Purkinje cell (primary cell): Measurements from ENCODE around the gene PCDHA11. TPM values are rescaled to one million over a fixed set of nuclear protein-coding genes. Genes with fewer than 3 reads are reported as not detected.

Source experiments
- polyA plus RNA-seq: library from polyadenylated mRNA; unstranded; fragments of >200 nt; fragmentation: Nextera tagmentation; gene quantifications from 2 replicates; pipeline ENCODE4 v1.2.1, GENCODE V29; 2014

PCDHA11 gene, protein sequence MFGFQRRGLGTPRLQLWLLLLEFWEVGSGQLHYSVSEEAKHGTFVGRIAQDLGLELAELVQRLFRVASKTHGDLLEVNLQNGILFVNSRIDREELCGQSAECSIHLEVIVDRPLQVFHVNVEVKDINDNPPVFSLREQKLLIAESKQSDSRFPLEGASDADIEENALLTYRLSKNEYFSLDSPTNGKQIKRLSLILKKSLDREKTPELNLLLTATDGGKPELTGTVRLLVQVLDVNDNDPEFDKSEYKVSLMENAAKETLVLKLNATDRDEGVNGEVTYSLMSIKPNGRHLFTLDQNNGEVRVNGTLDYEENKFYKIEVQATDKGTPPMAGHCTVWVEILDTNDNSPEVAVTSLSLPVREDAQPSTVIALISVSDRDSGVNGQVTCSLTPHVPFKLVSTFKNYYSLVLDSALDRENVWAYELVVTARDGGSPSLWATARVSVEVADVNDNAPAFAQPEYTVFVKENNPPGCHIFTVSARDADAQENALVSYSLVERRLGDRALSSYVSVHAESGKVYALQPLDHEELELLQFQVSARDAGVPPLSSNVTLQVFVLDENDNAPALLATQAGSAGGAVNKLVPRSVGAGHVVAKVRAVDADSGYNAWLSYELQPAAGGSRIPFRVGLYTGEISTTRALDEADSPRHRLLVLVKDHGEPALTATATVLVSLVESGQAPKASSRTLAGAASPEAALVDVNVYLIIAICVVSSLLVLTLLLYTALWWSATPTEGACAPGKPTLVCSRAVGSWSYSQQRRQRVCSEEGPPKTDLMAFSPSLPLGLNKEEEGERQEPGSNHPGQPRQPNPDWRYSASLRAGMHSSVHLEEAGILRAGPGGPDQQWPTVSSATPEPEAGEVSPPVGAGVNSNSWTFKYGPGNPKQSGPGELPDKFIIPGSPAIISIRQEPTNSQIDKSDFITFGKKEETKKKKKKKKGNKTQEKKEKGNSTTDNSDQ
- 2.2 and 2.8 TPM in 2 replicates for polyA plus RNA-seq

DNA sequence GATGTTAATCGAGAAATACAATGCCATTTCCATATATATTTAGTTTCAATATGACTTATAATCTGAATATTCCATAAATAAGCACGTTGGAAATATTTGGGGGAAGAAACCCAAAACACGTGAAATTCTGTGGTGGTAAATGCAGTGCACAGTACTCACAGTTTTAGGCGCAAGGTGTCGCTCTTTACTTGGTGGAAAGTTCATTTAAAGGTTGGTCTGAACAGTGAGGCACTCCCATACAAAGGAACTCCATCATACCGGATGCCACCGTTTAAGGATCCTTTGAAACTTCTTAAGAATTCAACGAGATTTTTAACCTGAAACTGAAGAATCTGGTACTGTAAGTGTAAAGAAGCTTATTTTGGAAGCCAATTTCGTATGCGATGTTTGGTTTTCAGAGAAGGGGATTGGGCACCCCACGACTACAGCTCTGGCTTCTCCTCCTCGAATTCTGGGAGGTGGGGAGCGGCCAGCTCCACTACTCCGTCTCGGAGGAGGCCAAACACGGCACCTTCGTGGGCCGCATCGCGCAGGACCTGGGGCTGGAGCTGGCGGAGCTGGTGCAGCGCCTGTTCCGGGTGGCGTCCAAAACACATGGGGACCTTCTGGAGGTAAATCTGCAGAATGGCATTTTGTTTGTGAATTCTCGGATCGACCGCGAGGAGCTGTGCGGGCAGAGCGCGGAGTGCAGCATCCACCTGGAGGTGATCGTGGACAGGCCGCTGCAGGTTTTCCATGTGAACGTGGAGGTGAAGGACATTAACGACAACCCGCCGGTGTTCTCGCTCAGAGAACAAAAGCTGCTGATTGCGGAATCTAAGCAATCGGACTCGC lies at the start of gene PCDHA11:
TSS of gene PCDHA11 (plus strand) at position 237 of the 834 bp plus-strand sequence. CDS start at position 384, 147 bp downstream.

DNA sequence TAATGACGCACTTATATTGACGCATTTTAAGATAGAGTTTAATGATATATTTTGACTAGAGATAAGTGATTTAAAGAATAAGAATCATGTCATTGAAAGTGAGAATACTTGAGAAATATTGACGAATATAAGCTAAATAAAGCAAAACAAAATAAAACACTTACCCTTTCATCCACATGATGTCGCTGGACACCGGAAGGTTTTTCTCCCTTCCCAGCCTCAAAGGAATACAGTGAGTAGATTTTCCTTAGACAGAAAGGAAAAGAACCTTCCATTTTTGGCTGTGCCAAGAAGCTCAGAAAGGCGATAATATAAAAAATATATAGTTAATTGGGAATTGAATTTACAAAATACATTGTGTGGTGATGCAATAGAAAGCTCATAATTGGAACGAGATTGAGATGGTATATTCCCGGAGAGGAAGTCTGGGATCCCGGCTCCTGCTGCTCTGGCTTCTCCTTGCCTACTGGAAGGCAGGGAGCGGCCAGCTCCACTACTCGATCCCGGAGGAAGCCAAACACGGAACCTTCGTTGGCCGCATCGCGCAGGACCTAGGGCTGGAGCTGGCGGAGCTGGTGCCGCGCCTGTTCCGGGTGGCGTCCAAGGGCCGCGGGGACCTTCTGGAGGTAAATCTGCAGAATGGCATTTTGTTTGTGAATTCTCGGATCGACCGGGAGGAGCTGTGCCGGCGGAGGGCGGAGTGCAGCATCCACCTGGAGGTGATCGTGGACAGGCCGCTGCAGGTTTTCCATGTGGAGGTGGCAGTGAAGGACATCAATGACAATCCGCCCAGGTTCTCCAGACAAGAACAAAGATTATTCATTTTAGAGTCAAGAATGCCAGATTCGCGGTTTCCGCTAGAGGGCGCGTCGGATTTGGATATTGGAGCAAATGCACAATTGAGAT lies 47.1 kb upstream of the PCDHA11 start, which contains the start of gene PCDHA5:
TSS of gene PCDHA5 (plus strand) at position 239 of the 906 bp plus-strand sequence.

DNA sequence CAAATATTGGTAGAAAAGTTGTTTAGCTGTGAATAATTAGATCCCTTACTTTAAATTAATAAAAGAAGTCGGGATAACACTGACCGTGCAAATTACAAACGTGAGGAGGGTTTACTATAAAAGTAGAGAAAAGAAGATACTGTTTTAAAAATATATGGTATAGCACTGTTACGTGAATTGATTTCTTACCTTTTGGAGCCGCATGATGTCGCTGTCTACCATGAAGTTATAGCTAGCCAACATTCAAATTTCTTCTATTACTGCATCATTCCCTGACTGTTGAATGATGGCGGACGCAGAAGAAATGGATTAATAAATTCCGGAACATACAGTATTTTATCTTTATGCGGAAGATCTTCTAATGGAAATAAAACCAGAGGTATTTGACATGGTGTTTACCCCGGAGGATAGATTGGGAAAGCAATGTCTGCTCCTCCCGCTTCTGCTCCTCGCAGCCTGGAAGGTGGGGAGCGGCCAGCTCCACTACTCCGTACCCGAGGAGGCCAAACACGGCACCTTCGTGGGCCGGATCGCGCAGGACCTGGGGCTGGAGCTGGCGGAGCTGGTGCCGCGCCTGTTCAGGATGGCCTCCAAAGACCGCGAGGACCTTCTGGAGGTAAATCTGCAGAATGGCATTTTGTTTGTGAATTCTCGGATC lies 40.9 kb upstream of the PCDHA11 start, which contains the start of gene PCDHA6:
TSS of gene PCDHA6 (plus strand) at position 257 of the 658 bp plus-strand sequence. CDS start at position 389, 132 bp downstream.

GRCh38 chr5:140833993-140834392 lies 34.8 kb upstream of the PCDHA11 start, which contains the start of gene PCDHA7:
TSS of gene PCDHA7 (plus strand) at chr5:140834269. CDS start at chr5:140834384, 115 bp downstream.

GRCh38 chr5:140840978-140841962 lies 27.5 kb upstream of the PCDHA11 start, which contains the start of gene PCDHA8:
TSS of gene PCDHA8 (plus strand) at chr5:140841187. CDS start at chr5:140841322, 135 bp downstream.

GRCh38 chr5:140848139-140849102 lies 20.3 kb upstream of the PCDHA11 start, which contains the start of gene PCDHA9:
TSS of gene PCDHA9 (plus strand) at chr5:140848382. CDS start at chr5:140848496, 114 bp downstream.

GRCh38 chr5:140855772-140856674 lies 12.7 kb upstream of the PCDHA11 start, which contains the start of gene PCDHA10:
TSS of gene PCDHA10 (plus strand) at chr5:140855897. CDS start at chr5:140856049, 152 bp downstream.

DNA sequence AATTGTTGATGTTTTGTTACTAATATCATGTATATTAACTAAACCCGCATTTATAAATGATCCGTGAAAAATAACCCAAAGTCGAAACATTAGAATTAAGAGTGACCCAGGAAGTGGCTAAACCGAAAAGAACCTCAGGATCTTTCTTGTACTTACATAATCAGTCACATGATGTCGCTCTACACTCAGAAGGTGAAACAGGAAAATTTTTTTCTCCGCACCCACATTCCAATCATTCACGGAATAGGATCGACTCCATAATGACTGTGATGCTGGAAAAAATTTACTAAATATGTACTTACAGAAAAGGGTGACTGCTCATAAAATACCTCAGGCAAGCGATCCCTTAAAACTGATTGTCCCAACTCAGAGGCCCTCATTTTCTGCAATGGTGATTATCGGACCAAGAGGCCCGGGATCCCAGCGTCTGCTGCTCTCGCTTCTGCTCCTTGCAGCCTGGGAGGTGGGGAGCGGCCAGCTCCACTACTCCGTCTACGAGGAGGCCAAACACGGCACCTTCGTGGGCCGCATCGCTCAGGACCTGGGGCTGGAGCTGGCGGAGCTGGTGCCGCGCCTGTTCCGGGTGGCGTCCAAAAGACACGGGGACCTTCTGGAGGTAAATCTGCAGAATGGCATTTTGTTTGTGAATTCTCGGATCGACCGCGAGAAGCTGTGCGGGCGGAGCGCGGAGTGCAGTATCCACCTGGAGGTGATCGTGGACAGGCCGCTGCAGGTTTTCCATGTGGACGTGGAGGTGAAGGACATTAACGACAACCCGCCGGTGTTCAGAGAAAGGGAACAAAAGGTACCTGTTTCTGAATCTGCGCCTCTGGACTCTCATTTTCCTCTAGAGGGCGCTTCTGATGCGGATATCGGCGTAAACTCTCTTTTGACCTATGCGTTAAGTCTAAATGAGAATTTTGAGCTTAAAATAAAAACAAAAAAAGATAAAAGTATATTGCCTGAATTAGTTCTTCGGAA lies 6.6 kb downstream of the PCDHA11 start, which contains the start of gene PCDHA12:
TSS of gene PCDHA12 (plus strand) at position 224 of the 981 bp plus-strand sequence. CDS start at position 389, 165 bp downstream.

DNA sequence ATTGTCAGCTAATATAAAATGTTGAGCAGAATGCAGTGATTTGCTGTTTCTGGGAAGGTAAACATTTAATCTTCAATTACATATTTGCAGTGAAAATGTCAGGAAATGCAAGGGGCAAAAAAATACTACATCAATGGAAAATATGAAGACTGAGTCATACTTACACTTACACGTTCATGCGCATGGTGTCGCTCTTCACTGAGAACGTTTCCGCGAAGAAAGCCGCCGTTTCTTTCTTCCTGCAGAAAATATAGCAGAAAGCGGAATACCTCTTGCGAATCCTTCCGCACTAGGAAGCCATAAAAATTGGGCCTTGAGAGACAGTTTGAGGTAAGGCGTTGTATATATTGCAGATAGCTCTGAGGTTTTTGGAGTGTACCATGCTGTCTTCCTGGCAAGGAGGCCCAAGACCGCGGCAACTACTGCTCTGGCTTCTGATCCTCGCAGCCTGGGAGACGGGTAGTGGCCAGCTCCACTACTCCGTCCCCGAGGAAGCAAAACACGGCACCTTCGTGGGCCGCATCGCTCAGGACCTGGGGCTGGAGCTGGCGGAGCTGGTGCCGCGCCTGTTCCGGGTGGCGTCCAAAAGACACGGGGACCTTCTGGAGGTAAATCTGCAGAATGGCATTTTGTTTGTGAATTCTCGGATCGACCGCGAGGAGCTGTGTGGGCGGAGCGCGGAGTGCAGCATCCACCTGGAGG lies 13.3 kb downstream of the PCDHA11 start, which contains the start of gene PCDHA13:
TSS of gene PCDHA13 (plus strand) at position 236 of the 702 bp plus-strand sequence. CDS start at position 381, 145 bp downstream.

Other genes starting within 250 kb of the PCDHA11 start
- 3.2 and 5.5 TPM in 2 replicates for gene CD14, start 235.8 kb upstream of the PCDHA11 start, polyA plus RNA-seq
- 0.35 TPM in 1 of 2 replicates, not detected in the other for gene TMCO6, start 229.5 kb upstream of the PCDHA11 start, polyA plus RNA-seq
- gene NDUFA2, start 221.3 kb upstream of the PCDHA11 start, polyA plus RNA-seq: 580 and 589 TPM in 2 replicates
- 95.1 and 132 TPM in 2 replicates for gene IK, start 221.1 kb upstream of the PCDHA11 start, polyA plus RNA-seq
- gene WDR55, start 204.1 kb upstream of the PCDHA11 start, polyA plus RNA-seq: 5.1 and 5.7 TPM in 2 replicates
- not detected in 2 replicates for gene DND1, start 195.4 kb upstream of the PCDHA11 start, polyA plus RNA-seq
- 68.3 and 76.9 TPM in 2 replicates for gene HARS1, start 177.6 kb upstream of the PCDHA11 start, polyA plus RNA-seq
- gene HARS2, start 177.5 kb upstream of the PCDHA11 start, polyA plus RNA-seq: 9.2 and 12.1 TPM in 2 replicates
- 44.8 and 45.9 TPM in 2 replicates for gene ZMAT2, start 168.5 kb upstream of the PCDHA11 start, polyA plus RNA-seq
- 5.3 and 10.1 TPM in 2 replicates for gene PCDHA1, start 82.8 kb upstream of the PCDHA11 start, polyA plus RNA-seq
- gene PCDHA2, start 74.1 kb upstream of the PCDHA11 start, polyA plus RNA-seq: not detected in 2 replicates
- gene PCDHA3, start 67.9 kb upstream of the PCDHA11 start, polyA plus RNA-seq: 3.8 TPM in 1 of 2 replicates, not detected in the other
- 0.62 and 10.7 TPM in 2 replicates for gene PCDHA4, start 61.9 kb upstream of the PCDHA11 start, polyA plus RNA-seq
- 1.5 and 6.3 TPM in 2 replicates for gene PCDHA5, start 47.3 kb upstream of the PCDHA11 start, polyA plus RNA-seq
- gene PCDHA6, start 41.0 kb upstream of the PCDHA11 start, polyA plus RNA-seq: 4.0 and 5.4 TPM in 2 replicates
- gene PCDHA7, start 34.7 kb upstream of the PCDHA11 start, polyA plus RNA-seq: 0.39 and 0.71 TPM in 2 replicates
- gene PCDHA8, start 27.8 kb upstream of the PCDHA11 start, polyA plus RNA-seq: 1.4 TPM in 1 of 2 replicates, not detected in the other
- gene PCDHA9, start 20.6 kb upstream of the PCDHA11 start, polyA plus RNA-seq: 0.07 and 0.16 TPM in 2 replicates
- gene PCDHA10, start 13.1 kb upstream of the PCDHA11 start, polyA plus RNA-seq: 13.4 and 23.1 TPM in 2 replicates
- 1.1 and 1.2 TPM in 2 replicates for gene PCDHA12, start 6.4 kb downstream of the PCDHA11 start, polyA plus RNA-seq
- 12.7 and 31.9 TPM in 2 replicates for gene PCDHA13, start 13.2 kb downstream of the PCDHA11 start, polyA plus RNA-seq
- 11.6 and 30.0 TPM in 2 replicates for gene PCDHAC1, start 57.3 kb downstream of the PCDHA11 start, polyA plus RNA-seq
- 22.6 and 36.9 TPM in 2 replicates for gene PCDHAC2, start 97.5 kb downstream of the PCDHA11 start, polyA plus RNA-seq
- gene PCDHB1, start 182.4 kb downstream of the PCDHA11 start, polyA plus RNA-seq: not detected in 2 replicates
- gene PCDHB2, start 225.7 kb downstream of the PCDHA11 start, polyA plus RNA-seq: 4.7 and 8.3 TPM in 2 replicates
- gene PCDHB3, start 231.5 kb downstream of the PCDHA11 start, polyA plus RNA-seq: 3.7 and 7.5 TPM in 2 replicates